HG03469 (cell line): ENCODE measurements around the gene MRPL55.

ENCODE experiments used
- ATAC-seq: cut with Tn5 transposase; IDR thresholded peaks from one replicate; pipeline ENCODE4 v1.9.1; 2021; ENCODE audit warnings: mild to moderate bottlenecking, moderate library complexity, moderate number of reproducible peaks; ENCODE audit not compliant: unreplicated experiment

The MRPL55 gene

GRCh38 chr1:228102791-228103620, 6.1 kb downstream of the MRPL55 start, which contains the start of gene C1orf35:
C1orf35 (minus strand) TSS chr1:228103325; CDS start chr1:228103227, 98 bp downstream.
- peak; percentile 57 for ATAC-seq

- no peak for ATAC-seq
These were observed 6.9 kb downstream of the MRPL55 start for GRCh38 chr1:228101994-228102790.

- no peak for ATAC-seq
These were observed 7.5 kb downstream of the MRPL55 start for GRCh38 chr1:228101614-228101993.

GRCh38 chr1:228100822-228101613, 8.1 kb downstream of the MRPL55 start:
- no peak for ATAC-seq

GRCh38 chr1:228099331-228099732, 9.8 kb downstream of the MRPL55 start:
- no peak for ATAC-seq

- no peak for ATAC-seq
These were observed 10.7 kb downstream of the MRPL55 start for GRCh38 chr1:228098323-228098931.

- ATAC-seq = no peak
These were observed 11.6 kb downstream of the MRPL55 start for GRCh38 chr1:228097333-228098081.

- ATAC-seq = no peak
These were observed 12.4 kb downstream of the MRPL55 start for GRCh38 chr1:228096416-228097332.

GRCh38 chr1:228095938-228096337, 13.2 kb downstream of the MRPL55 start:
- ATAC-seq = no peak

- no peak for ATAC-seq
These were observed 13.9 kb downstream of the MRPL55 start for GRCh38 chr1:228095161-228095560.

GRCh38 chr1:228094432-228095016, 14.6 kb downstream of the MRPL55 start:
- ATAC-seq = no peak

GRCh38 chr1:228093050-228093906, 15.8 kb downstream of the MRPL55 start:
- ATAC-seq = no peak

- no peak for ATAC-seq
These were observed 16.6 kb downstream of the MRPL55 start for GRCh38 chr1:228092342-228093049.

GRCh38 chr1:228091084-228091483, 18.0 kb downstream of the MRPL55 start:
- no peak for ATAC-seq

- no peak for ATAC-seq
These were observed 18.5 kb downstream of the MRPL55 start for GRCh38 chr1:228090613-228091081.

- no peak for ATAC-seq
These were observed 19.3 kb downstream of the MRPL55 start for GRCh38 chr1:228089519-228090380.
